IMR-90 (cell line): ENCODE data around the gene ERICH3. TPM values are rescaled to one million over a fixed set of nuclear protein-coding genes. Genes with fewer than 3 reads are reported as not detected.
A peak's percentile ranks its signal among the peaks of the same experiment; 100 is the strongest.

Experiments used
- ATAC-seq: fragments of 200-7000 bp; cut with Tn5 transposase; 2 replicates; pipeline ENCODE4 v1.9.1; 2020; ENCODE audit warnings: low read depth, mild to moderate bottlenecking, moderate library complexity
- BruUV-seq: library from RNA; stranded (reverse); fragments of 400-500 nt; replicated peaks from 2 replicates; lab custom pipeline; 2021; lab: Mats Ljungman, UMichigan
- CTCF ChIA-PET: fragments of 300-600 bp; formaldehyde crosslinking; extraction: SDS; loops from one replicate; lab custom pipeline; 2021; ENCODE audit warnings: antibody characterized with exemption; lab: Yijun Ruan, JAX
- POLR2A ChIA-PET: fragments of 300-600 bp; sonication (Branson Sonifier 250); formaldehyde crosslinking; loops from one replicate; lab custom pipeline; 2022; ENCODE audit warnings: antibody characterized with exemption; ENCODE audit not compliant: unreplicated experiment; lab: Charles Lee
- DNase-seq: peaks from one replicate; pipeline ENCODE4 v3.0.0; 2013
- H2AFZ ChIP-seq: replicated peaks from 2 replicates; pipeline ENCODE3; 2013; ENCODE audit warnings: low read length, mild to moderate bottlenecking; ENCODE audit not compliant: poor library complexity
- H2AK5ac ChIP-seq: 2 replicates; pipeline ENCODE4 v1.6.1; 2013; ENCODE audit warnings: low read depth, low read length, inconsistent platforms
- H2AK9ac ChIP-seq: replicated peaks from 2 replicates; pipeline ENCODE3; 2013; ENCODE audit warnings: mild to moderate bottlenecking, low read depth, low read length, moderate library complexity; ENCODE audit not compliant: poor library complexity
- H2BK120ac ChIP-seq: 2 replicates; pipeline ENCODE4 v1.6.1; 2013; ENCODE audit warnings: low read depth, low read length, inconsistent platforms
- H2BK15ac ChIP-seq: 3 replicates; pipeline ENCODE4 v1.6.1; 2013; ENCODE audit warnings: low read depth, low read length, inconsistent platforms
- H2BK20ac ChIP-seq: 2 replicates; pipeline ENCODE4 v1.6.1; 2013; ENCODE audit warnings: low read depth, mild to moderate bottlenecking, inconsistent platforms, low read length, moderate library complexity
- H2BK5ac ChIP-seq: 2 replicates; pipeline ENCODE4 v1.6.1; 2013; ENCODE audit warnings: mild to moderate bottlenecking, low read depth, low read length, inconsistent platforms; ENCODE audit not compliant: poor library complexity, severe bottlenecking
- H3K14ac ChIP-seq: replicated peaks from 2 replicates; pipeline ENCODE4 v1.6.1; 2013; ENCODE audit warnings: low read depth, low read length, inconsistent platforms
- H3K18ac ChIP-seq: 2 replicates; pipeline ENCODE4 v1.6.1; 2013; ENCODE audit warnings: low read depth, low read length, control low read depth
- H3K23ac ChIP-seq: 2 replicates; pipeline ENCODE4 v1.6.1; 2013; ENCODE audit warnings: low read depth, low read length, inconsistent platforms
- H3K27ac ChIP-seq: 2 replicates; pipeline ENCODE4 v1.5.1; 2013; ENCODE audit warnings: mild to moderate bottlenecking, control low read depth, low read length; ENCODE audit not compliant: insufficient read depth
- H3K27me3 ChIP-seq: 2 replicates; pipeline ENCODE4 v1.6.1; 2013; ENCODE audit warnings: low read length; ENCODE audit not compliant: control insufficient read depth, insufficient read depth
- H3K36me3 ChIP-seq: 2 replicates; pipeline ENCODE4 v1.6.1; 2013; ENCODE audit warnings: low read length, mixed read lengths; ENCODE audit not compliant: control insufficient read depth, insufficient read depth
- H3K4ac ChIP-seq: 2 replicates; pipeline ENCODE4 v1.6.1; 2013; ENCODE audit warnings: low read depth, low read length, inconsistent platforms
- H3K4me1 ChIP-seq: 2 replicates; pipeline ENCODE4 v1.6.1; 2013; ENCODE audit warnings: low read length, mixed read lengths; ENCODE audit not compliant: control insufficient read depth, insufficient read depth
- H3K4me2 ChIP-seq: 2 replicates; pipeline ENCODE4 v1.6.1; 2013; ENCODE audit warnings: low read depth, mild to moderate bottlenecking, control low read depth, low read length, moderate library complexity
- H3K4me3 ChIP-seq: 2 replicates; pipeline ENCODE4 v1.5.1; 2013; ENCODE audit warnings: low read depth, mild to moderate bottlenecking, control low read depth, low read length, moderate library complexity; ENCODE audit not compliant: insufficient read depth
- H3K56ac ChIP-seq: 2 replicates; pipeline ENCODE4 v1.6.1; 2013; ENCODE audit warnings: low read length, inconsistent platforms; ENCODE audit not compliant: insufficient read depth; ENCODE audit errors: extremely low read depth
- H3K79me1 ChIP-seq, 2 experiments: 2 replicates each; pipeline ENCODE4 v1.6.1; 2013; ENCODE audit warnings: low read length in 2 of 2, inconsistent platforms in 1 of 2, low read depth in 1 of 2
- H3K9ac ChIP-seq: 2 replicates; pipeline ENCODE4 v1.6.1; 2013; ENCODE audit warnings: low read depth, low read length, control low read depth
- H3K9me1 ChIP-seq: 2 replicates; pipeline ENCODE4 v1.6.1; 2013; ENCODE audit warnings: low read length, inconsistent platforms; ENCODE audit not compliant: insufficient read depth
- H3K9me3 ChIP-seq: 2 replicates; pipeline ENCODE4 v1.6.1; 2013; ENCODE audit warnings: low read length; ENCODE audit not compliant: control insufficient read depth, insufficient read depth
- H4K20me1 ChIP-seq: 2 replicates; pipeline ENCODE4 v1.6.1; 2013; ENCODE audit warnings: low read length, inconsistent platforms; ENCODE audit not compliant: insufficient read depth
- H4K5ac ChIP-seq: 2 replicates; pipeline ENCODE4 v1.6.1; 2013; ENCODE audit warnings: mild to moderate bottlenecking, low read depth, low read length, control low read depth
- H4K8ac ChIP-seq, 2 experiments: 2 replicates each; pipeline ENCODE4 v1.6.1; 2013; ENCODE audit warnings: low read depth in 2 of 2, low read length in 2 of 2, control low read depth in 1 of 2, inconsistent platforms in 1 of 2
- H4K91ac ChIP-seq: 2 replicates; pipeline ENCODE4 v1.6.1; 2013; ENCODE audit warnings: low read depth, low read length, inconsistent platforms; ENCODE audit not compliant: insufficient read depth
- BHLHE40 ChIP-seq: fragments of 150-350 bp; IDR thresholded peaks from 2 replicates; pipeline ENCODE4 v1.6.1; 2016; ENCODE audit warnings: mild to moderate bottlenecking, low read depth, low read length
- CEBPB ChIP-seq: IDR thresholded peaks from 2 replicates; pipeline ENCODE4 v1.6.1; 2012; ENCODE audit warnings: low read depth, low read length, improper control_type of control experiment
- CHD1 ChIP-seq: IDR thresholded peaks from 2 replicates; pipeline ENCODE4 v1.6.1; 2012; ENCODE audit warnings: low read depth, low read length, improper control_type of control experiment
- CTCF ChIP-seq: conservative IDR thresholded peaks from 2 replicates; pipeline ENCODE4 v1.5.1; 2012; ENCODE audit warnings: mild to moderate bottlenecking, low read depth, low read length, improper control_type of control experiment
- MAFK ChIP-seq: IDR thresholded peaks from 2 replicates; pipeline ENCODE4 v1.6.1; 2012; ENCODE audit warnings: low read depth, low read length, improper control_type of control experiment
- MXI1 ChIP-seq: IDR thresholded peaks from 2 replicates; pipeline ENCODE4 v1.6.1; 2012; ENCODE audit warnings: low read depth, mild to moderate bottlenecking, low read length, moderate library complexity, borderline replicate concordance
- POLR2A ChIP-seq: IDR thresholded peaks from 2 replicates; pipeline ENCODE4 v1.6.1; 2012; ENCODE audit warnings: mild to moderate bottlenecking, low read depth, low read length
- SMC3 ChIP-seq: fragments of 150-350 bp; IDR thresholded peaks from 2 replicates; pipeline ENCODE4 v1.6.1; 2016; ENCODE audit warnings: low read depth, mild to moderate bottlenecking, antibody characterized with exemption, low read length, moderate library complexity
- USF2 ChIP-seq: fragments of 150-350 bp; IDR thresholded peaks from 2 replicates; pipeline ENCODE4 v1.6.1; 2017; ENCODE audit warnings: mild to moderate bottlenecking, antibody characterized with exemption, low read length, low read depth
- WGBS, 2 experiments: methylation state at CpG; one replicate each; pipeline versions ENCODE4 v1.1.5 to v1.1.7; 2013; ENCODE audit warnings: missing lambda C conversion rate in 2 of 2; ENCODE audit not compliant: insufficient read length in 1 of 2; ENCODE audit errors: extremely low coverage in 2 of 2; 5-methylcytosine and 5-hydroxymethylcytosine counted together
- dilution Hi-C: fragments of 300-500 bp; cut with HindIII; formaldehyde crosslinking; loops from one replicate; pipeline ENCODE4 v1.14.3; 2018; ENCODE audit warnings: low sequenced_read_pairs; ENCODE audit not compliant: unreplicated experiment
- in situ Hi-C: fragments of 300-500 bp; cut with MboI; formaldehyde crosslinking; loops from 3 replicates; pipeline ENCODE4 v1.14.3; 2019; ENCODE audit warnings: low sequenced_read_pairs, inconsistent platforms, mixed read lengths
- intact Hi-C: fragments of 100-400 bp; cut with micrococcal nuclease; formaldehyde crosslinking; loops from 2 replicates; pipeline ENCODE4 v1.10.0; 2022
- polyA plus RNA-seq, 3 experiments: library from polyadenylated mRNA; depleted of rRNA; stranded (reverse); fragments of >200 nt; gene quantifications; 2 replicates each; pipeline ENCODE4 v1.2.3, GENCODE V29; 2012; ENCODE audit warnings: low replicate concordance in 1 of 3
- total RNA-seq: library from RNA; depleted of rRNA; stranded (reverse); fragments of >200 nt; gene quantifications from 2 replicates; pipeline ENCODE4 v1.2.3, GENCODE V29; 2012

ERICH3 gene
- total and polyA plus RNA-seq, 2 of the 4 experiments (the other 2 are of a cell fraction) = not detected

GRCh38 chr1:74596717-74597116 lies 76.9 kb downstream of the ERICH3 start:
- ChIA-PET POLR2A (no interaction called here), CTCF (no interaction called here)
- no peak overlapping the region for H2BK5ac ChIP-seq

More at GRCh38 chr1:74596717-74597116, 76.9 kb downstream of the ERICH3 start:
- Histone ChIP-seq H3K4me3 (no peak overlapping the region), H2AK9ac (no peak overlapping the region), H3K27ac (no peak overlapping the region), H2BK20ac (no peak overlapping the region), H3K56ac (no peak overlapping the region), H3K36me3 (no peaks in the 10 kb centered on the region), H3K4me2 (no peak overlapping the region), H3K4me1 (no peaks in the 10 kb centered on the region), H3K9me1 (no peaks in the 10 kb centered on the region), H3K9ac (no peak overlapping the region), H3K27me3 (no peaks in the 10 kb centered on the region), H4K20me1 (no peaks in the 10 kb centered on the region), H4K91ac (no peak overlapping the region), H3K18ac (no peak overlapping the region), H2BK120ac (no peak overlapping the region), H2AK5ac (no peak overlapping the region), H2BK15ac (no peak overlapping the region), H3K14ac (no peak overlapping the region), H4K8ac (no peak overlapping the region), H4K5ac (no peak overlapping the region), H3K79me1 (no peaks in the 10 kb centered on the region), H3K4ac (no peak overlapping the region), H3K23ac (no peak overlapping the region), H3K9me3 (no peaks in the 10 kb centered on the region), H2AFZ (peak overlapping the region; percentile 58)
- dilution Hi-C loops = no loop called here
- no TSS peak for BruUV-seq
- no peak for DNase-seq
- intact Hi-C loops = no loop called here
- WGBS, 2 experiments = no CpG with 5 or more reads among the region's 2 CpGs
- in situ Hi-C loops = no loop called here
- no peak for TF ChIP-seq MAFK
- no peak for TF ChIP-seq SMC3
- no peak for TF ChIP-seq CTCF
- no peak for TF ChIP-seq POLR2A
- no peak for TF ChIP-seq USF2
- no peak for TF ChIP-seq CEBPB
- no peak for TF ChIP-seq CHD1
- TF ChIP-seq MXI1 = no peak
- no peak for TF ChIP-seq BHLHE40
- ATAC-seq = no peak
